GM23338 (cell line): ENCODE results near the gene PRDM1.

Experiments used
- CREB1 ChIP-seq: fragments of 250-450 bp; sonication (Bioruptor Pico); IDR thresholded peaks from 2 replicates; pipeline ENCODE4 v1.5.0; 2020; ENCODE audit warnings: low read depth, mild to moderate bottlenecking, moderate library complexity
- CTCF ChIP-seq, 2 experiments: fragments of 200-600 bp in 1 of 2; sonication (generic) in 1 of 2; conservative IDR thresholded peaks; 2 replicates each; pipeline versions ENCODE4 v1.5.1 to v1.6.1; 2016 to 2017; ENCODE audit warnings: antibody characterized with exemption in 2 of 2, low read depth in 2 of 2, mild to moderate bottlenecking in 2 of 2, moderate library complexity in 1 of 2
- ETS1 ChIP-seq: IDR thresholded peaks from 2 replicates; pipeline ENCODE4 v1.6.1; 2016; ENCODE audit warnings: antibody characterized with exemption
- EZH2 ChIP-seq: fragments of 200-600 bp; sonication (generic); IDR thresholded peaks from one replicate; pipeline ENCODE4 v1.8.0; 2017; ENCODE audit warnings: antibody characterized with exemption, mild to moderate bottlenecking, low read depth; ENCODE audit not compliant: unreplicated experiment
- EZH2phosphoT487 ChIP-seq: fragments of 200-600 bp; sonication (generic); IDR thresholded peaks from one replicate; pipeline ENCODE4 v1.8.1; 2018; ENCODE audit warnings: antibody characterized with exemption; ENCODE audit not compliant: unreplicated experiment
- JUNB ChIP-seq: IDR thresholded peaks from one replicate; pipeline ENCODE4 v1.6.1; 2016; ENCODE audit warnings: antibody characterized with exemption; ENCODE audit not compliant: unreplicated experiment
- POLR2AphosphoS5 ChIP-seq: IDR thresholded peaks from 2 replicates; pipeline ENCODE4 v1.6.1; 2016; ENCODE audit warnings: antibody characterized with exemption, low read depth
- REST ChIP-seq: IDR thresholded peaks from one replicate; pipeline ENCODE4 v1.6.1; 2018; ENCODE audit warnings: antibody characterized with exemption; ENCODE audit not compliant: unreplicated experiment
- ZNF331 ChIP-seq: fragments of 250-450 bp; sonication (Bioruptor Pico); IDR thresholded peaks from 2 replicates; pipeline ENCODE4 v1.5.0; 2020; ENCODE audit warnings: low read depth, mild to moderate bottlenecking, moderate library complexity

- TF ChIP-seq CTCF (conservative IDR thresholded peaks at IDR 0.05; ENCODE audit: low read depth in 2 of 2) (no peak), EZH2 (no peak), REST (no peak), ZNF331 (CRISPR knock-in tag) (no peak), JUNB (no peak), CREB1 (CRISPR knock-in tag) (no peak), POLR2AphosphoS5 (no peak), EZH2phosphoT487 (no peak), ETS1 (no peak)
These were observed 27.3 kb downstream of the PRDM1 start for GRCh38 chr6:106113256-106113959.
